Activated CD4-positive, CD25-positive, alpha-beta regulatory T cell treated with anti-CD3 and anti-CD28 coated beads, Interleukin-2, amount 50 U/mL, for 24 hours (primary cell): Measurements from ENCODE around the gene IFNA17.
"Not testable (repeated sequence)": the region's sequence is repeated elsewhere in the genome, so short reads cannot be mapped to it uniquely, and the experiment has no call there.

Experiments
- ATAC-seq, 2 donors: fragments of 150-1000 bp; cut with Tn5 transposase; one replicate each; pipeline ENCODE4 v1.10.0; 2021; ENCODE audit warnings: mild to moderate bottlenecking in 1 of 2, moderate library complexity in 1 of 2

Gene IFNA17

DNA sequence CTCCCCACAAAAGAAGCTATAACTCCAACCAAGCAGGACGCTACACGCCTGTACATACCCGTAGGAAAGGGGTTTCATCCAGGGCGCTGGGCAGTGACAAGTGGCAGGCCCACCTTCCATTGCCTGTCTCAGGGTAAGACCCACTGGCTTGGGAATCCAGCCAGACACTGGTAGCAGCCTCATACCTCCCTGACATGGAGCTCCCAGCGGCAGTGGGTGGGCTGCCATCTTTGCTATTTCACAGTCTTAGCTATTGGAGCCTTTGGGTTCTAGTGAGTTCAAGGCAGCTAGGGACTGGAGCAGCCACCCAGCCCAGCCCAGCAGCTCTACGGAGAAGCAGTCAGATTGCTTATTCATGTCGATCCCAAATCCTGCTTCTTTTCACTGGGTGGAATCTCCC lies 17.7 kb downstream of the IFNA17 start:
- ATAC-seq, result no peak

DNA sequence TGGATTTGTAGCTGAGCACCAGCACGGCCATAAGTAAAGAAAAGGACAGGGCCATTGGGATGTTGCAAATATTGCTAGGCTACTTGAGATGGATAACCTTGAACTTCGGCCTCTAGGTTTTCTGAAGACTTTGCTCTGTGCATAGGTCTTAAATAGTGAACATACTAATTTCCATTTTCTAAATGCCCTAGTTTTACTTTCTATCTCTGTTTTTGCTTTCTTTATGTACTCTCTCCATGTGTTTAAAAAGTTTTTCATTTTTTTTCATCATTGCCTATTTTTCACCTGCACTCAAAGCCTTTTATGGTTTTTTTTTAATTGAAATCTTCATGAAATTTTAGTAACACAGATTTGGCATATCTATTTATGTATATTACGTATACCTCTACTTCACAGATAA lies 21.0 kb downstream of the IFNA17 start, which contains the start of gene IFNA10:
TSS of gene IFNA10 (minus strand) at position 101 of the 400 bp plus-strand sequence. CDS start at position 55, 46 bp downstream.
- not testable (repeated sequence) for ATAC-seq

DNA sequence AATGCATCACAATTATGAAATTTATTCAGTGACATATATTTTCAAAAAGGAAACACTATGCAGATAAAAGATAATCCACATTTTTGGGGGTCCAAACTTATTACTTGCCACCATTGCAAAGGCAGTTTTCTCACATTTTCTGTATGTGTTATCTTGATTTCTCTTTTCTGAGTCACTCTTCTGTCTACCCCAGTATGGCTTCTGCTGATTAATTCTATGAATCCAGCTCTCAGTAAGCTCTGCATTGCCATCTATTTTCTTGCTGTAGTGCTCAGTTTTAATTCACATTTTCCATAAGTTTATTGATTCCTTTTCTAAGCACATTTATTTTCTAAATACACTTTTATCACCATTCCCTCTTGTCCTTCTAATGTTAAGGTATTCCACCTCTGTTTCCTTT lies 22.8 kb downstream of the IFNA17 start:
- no peak for ATAC-seq

DNA sequence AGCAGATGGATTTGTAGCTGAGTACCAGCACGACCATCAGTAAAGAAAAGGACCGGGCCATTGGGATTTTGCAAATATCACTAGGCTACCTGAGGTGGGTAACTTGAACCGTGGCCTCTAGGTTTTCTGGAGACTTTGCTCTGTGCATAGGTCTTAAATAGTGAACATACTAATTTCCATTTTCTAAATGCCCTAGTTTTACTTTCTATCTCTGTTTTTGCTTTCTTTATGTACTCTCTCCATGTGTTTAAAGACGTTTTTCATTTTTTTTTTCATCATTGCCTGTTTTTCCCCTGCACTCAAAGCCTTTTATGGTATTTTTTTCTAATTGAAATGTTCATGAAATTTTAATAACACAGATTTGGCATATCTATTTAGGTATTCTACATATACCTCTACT lies 25.9 kb downstream of the IFNA17 start, which contains the start of gene IFNA7:
TSS of gene IFNA7 (minus strand) at position 101 of the 400 bp plus-strand sequence. CDS start at position 61, 40 bp downstream.
- ATAC-seq, result not testable (repeated sequence)

DNA sequence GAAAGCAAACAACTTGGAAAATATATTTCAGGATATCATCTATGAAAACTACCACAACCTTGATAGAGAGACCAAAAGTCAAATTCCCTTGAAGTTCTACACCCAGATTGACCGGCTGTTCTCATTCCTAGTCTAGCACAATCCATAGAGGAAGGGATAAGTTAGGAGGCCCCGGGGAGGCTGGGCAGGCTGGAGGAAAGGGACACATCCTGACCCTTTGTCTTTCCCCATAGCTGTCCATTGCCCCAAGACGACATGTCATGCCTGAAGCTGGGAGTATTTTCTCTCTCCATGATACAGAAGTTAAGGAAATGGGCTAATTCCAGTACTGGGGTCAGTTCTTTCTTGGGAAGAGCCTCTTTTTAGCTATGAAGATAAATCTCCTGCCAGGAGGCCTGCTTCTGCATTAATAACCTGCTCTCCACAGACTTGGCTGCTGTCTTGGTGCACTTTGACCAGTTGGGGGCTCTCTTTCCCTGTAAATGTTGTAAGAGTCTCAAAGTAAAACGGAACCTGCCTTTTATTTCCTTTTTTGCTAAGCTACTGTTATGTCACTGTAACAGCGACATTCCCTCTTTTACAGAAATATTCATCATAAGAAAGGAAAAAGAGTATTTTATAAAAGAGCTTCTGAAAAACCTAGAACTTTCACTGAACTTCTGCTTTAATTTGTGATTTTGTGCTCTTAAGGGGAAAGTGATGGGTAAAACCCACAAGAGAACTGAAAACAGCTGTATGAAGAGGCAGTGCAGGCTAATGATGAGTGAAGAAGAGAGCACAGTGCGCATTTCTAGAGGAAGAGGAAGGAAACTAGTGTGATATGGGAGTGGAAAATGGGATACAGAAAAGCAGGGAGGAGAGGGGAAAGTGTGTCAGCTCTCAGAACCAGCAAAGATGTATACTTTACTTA lies 32.9 kb downstream of the IFNA17 start:
- peak; percentile 61 to 70 for ATAC-seq

DNA sequence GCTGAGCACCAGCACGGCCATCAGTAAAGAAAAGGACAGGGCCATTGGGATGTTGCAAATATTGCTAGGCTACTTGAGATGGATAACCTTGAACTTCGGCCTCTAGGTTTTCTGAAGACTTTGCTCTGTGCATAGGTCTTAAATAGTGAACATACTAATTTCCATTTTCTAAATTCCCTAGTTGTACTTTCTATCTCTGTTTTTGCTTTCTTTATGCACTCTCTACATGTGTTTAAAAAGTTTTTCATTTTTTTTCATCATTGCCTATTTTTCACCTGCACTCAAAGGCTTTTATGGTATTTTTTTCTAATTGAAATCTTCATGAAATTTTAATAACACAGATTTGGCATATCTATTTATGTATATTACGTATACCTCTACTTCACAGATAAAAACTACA lies 40.5 kb downstream of the IFNA17 start, which contains the start of gene IFNA4:
TSS of gene IFNA4 (minus strand) at position 101 of the 400 bp plus-strand sequence. CDS start at position 45, 56 bp downstream.
- not testable (repeated sequence) for ATAC-seq

DNA sequence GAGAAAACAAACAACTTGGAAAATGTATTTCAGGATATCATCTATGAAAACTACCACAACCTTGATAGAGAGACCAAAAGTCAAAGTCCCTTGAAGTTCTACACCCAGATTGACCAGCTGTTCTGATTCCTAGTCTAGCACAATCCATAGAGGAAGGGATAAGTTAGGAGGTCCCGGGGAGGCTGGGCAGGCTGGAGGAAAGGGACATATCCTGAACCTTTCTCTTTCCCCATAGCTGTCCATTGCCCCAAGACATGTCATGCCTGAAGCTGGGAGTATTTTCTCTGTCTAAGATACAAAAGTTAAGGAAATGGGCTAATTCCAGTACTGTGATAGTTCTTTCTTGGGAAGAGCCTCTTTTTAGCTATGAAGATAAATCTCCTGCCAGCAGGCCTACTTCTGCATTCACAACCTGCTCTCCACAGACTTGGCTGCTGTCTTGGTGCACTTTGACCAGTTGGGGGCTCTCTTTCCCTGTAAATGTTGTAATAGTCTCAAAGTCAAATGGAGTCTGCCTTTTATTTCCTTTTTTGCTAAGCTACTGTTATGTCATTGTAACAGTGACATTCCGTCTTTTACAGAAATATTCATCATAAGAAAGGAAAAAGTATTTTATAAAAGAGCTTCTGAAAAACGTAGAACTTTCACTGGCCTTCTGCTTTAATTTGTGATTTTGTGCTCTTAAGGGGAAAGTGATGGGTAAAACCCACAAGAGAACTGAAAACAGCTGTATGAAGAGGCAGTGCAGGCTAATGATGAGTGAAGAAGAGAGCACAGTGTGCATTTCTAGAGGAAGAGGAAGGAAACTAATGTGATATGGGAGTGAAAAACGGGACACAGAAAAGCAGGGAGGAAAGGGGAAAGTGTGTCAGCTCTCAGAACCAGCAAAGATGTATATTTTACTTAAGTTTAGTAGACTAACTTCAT lies 44.9 kb downstream of the IFNA17 start:
- peak in 1 of 2 donors; percentile 41 for ATAC-seq
